CD4-positive, CD25-positive, alpha-beta regulatory T cell (primary cell): ENCODE data around the gene NFE2. TPM values are rescaled to one million over a fixed set of nuclear protein-coding genes. Genes with fewer than 3 reads are reported as not detected.
A peak's percentile ranks its signal among the peaks of the same experiment; 100 is the strongest.

Experiments used
- ATAC-seq, 2 donors: fragments of 150-1000 bp; cut with Tn5 transposase; one replicate each; pipeline ENCODE4 v1.10.0; 2021; ENCODE audit warnings: low read depth in 2 of 2, moderate number of reproducible peaks in 2 of 2, moderate library complexity in 1 of 2
- DNase-seq, 3 donors: peaks; one replicate each; pipeline versions ENCODE4 v3.0.0 to v3.0.0-alpha.2; 2012 to 2022; ENCODE audit warnings: mixed read lengths in 1 of 3
- H3K27ac ChIP-seq: one replicate; pipeline ENCODE4 v1.7.0; 2013; ENCODE audit warnings: mild to moderate bottlenecking, low read length; ENCODE audit not compliant: insufficient read depth, poor library complexity, severe bottlenecking
- H3K27me3 ChIP-seq: one replicate; pipeline ENCODE4 v1.7.0; 2013; ENCODE audit warnings: low read length; ENCODE audit not compliant: control insufficient read depth, insufficient read depth
- H3K36me3 ChIP-seq: one replicate; pipeline ENCODE4 v1.7.0; 2013; ENCODE audit warnings: mild to moderate bottlenecking, low read length, moderate library complexity; ENCODE audit not compliant: control insufficient read depth, insufficient read depth
- H3K4me1 ChIP-seq: 2 replicates; pipeline ENCODE4 v1.7.0; 2013; ENCODE audit warnings: mild to moderate bottlenecking, low read length; ENCODE audit not compliant: insufficient read depth, control insufficient read depth, poor library complexity, severe bottlenecking
- H3K4me3 ChIP-seq: one replicate; pipeline ENCODE4 v1.7.0; 2013; ENCODE audit warnings: low read depth, mild to moderate bottlenecking, low read length, moderate library complexity
- H3K9me3 ChIP-seq, 2 experiments: 1 replicate in 1 of 2; 2 replicates in 1 of 2; pipeline ENCODE4 v1.7.0; 2013; ENCODE audit warnings: low read length in 2 of 2, mild to moderate bottlenecking in 1 of 2, moderate library complexity in 1 of 2; ENCODE audit not compliant: control insufficient read depth in 2 of 2
- H3K27ac Mint-ChIP-seq, 3 donors: one replicate each; pipeline ENCODE4 v1.8.0; 2020 to 2022; ENCODE audit warnings: mild to moderate bottlenecking in 3 of 3, mixed read lengths in 3 of 3, moderate library complexity in 2 of 3
- H3K27me3 Mint-ChIP-seq: one replicate; pipeline ENCODE4 v1.8.0; 2022; ENCODE audit warnings: mild to moderate bottlenecking, mixed read lengths
- H3K36me3 Mint-ChIP-seq: one replicate; pipeline ENCODE4 v1.8.0; 2020; ENCODE audit warnings: mixed read lengths
- H3K4me1 Mint-ChIP-seq, 4 donors: one replicate each; pipeline ENCODE4 v1.8.0; 2020 to 2022; ENCODE audit warnings: mixed read lengths in 4 of 4, mild to moderate bottlenecking in 1 of 4
- H3K4me3 Mint-ChIP-seq, 4 donors: one replicate each; pipeline ENCODE4 v1.8.0; 2020 to 2022; ENCODE audit warnings: mild to moderate bottlenecking in 4 of 4, mixed read lengths in 4 of 4, moderate library complexity in 3 of 4
- H3K9me3 Mint-ChIP-seq, 7 donors: one replicate each; pipeline ENCODE4 v1.8.0; 2020 to 2022; ENCODE audit warnings: mixed read lengths in 7 of 7, mild to moderate bottlenecking in 3 of 7, moderate library complexity in 2 of 7
- polyA plus RNA-seq, 4 donors: library from polyadenylated mRNA; unstranded; fragments of 300-500 nt; fragmentation: Illumina TruSeq; gene quantifications; one replicate each; pipeline ENCODE4 v1.2.3, GENCODE V29; 2021
- total RNA-seq: library from RNA; stranded (reverse); gene quantifications from one replicate; pipeline ENCODE4 v1.2.3, GENCODE V29; 2022

Gene NFE2
- total and polyA plus RNA-seq, 5 donors from 2014 or later: 0.18 to 2.8 TPM; not detected in 3

GRCh38 chr12:54276368-54276767 lies 24.4 kb downstream of the NFE2 start:
- peak overlapping the region; percentile 26 for H3K27ac ChIP-seq
- peaks cover 34 to 51% (median 35%) of the 10 kb centered on the region in 4 donors for H3K4me1 Mint-ChIP-seq
- no peaks in the 10 kb centered on the region for H3K9me3 Mint-ChIP-seq
- ATAC-seq (no peak), DNase-seq (no peak)
- no peaks in the 10 kb centered on the region for H3K27me3 Mint-ChIP-seq
- H3K27ac Mint-ChIP-seq: peak overlapping the region in 2 of 3 donors; percentile 85 to 88
- peaks cover 43% of the 10 kb centered on the region for H3K4me1 ChIP-seq
- no peaks in the 10 kb centered on the region for H3K9me3 ChIP-seq
- peak overlapping the region; percentile 33 to 54 (median 51) for H3K4me3 Mint-ChIP-seq
- peak overlapping the region; percentile 46 for H3K4me3 ChIP-seq
- H3K36me3 Mint-ChIP-seq: peaks cover 9% of the 10 kb centered on the region
- H3K36me3 ChIP-seq: peaks cover 8% of the 10 kb centered on the region
- H3K27me3 ChIP-seq: no peaks in the 10 kb centered on the region

DNA sequence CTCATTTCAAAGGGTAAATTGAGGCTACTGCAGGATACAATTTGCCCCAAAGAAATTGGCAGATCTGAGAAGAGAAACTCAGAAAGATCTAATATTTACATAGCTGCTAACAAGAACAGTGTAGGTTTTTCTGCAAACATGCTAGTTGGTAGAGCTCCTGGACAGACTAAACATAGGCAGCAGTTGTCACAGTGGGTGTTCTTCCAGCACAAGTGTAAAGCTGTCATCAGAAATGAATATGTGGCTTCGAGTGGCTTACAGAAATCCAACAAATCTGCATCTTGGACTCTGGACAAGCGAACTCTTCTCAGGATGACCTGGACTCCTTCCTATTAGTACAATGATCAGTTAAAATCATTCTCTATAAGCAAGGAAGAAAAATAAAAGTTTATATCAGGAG lies 26.8 kb downstream of the NFE2 start:
- peak overlapping the region in 2 of 3 donors; percentile 29 to 42 for H3K27ac Mint-ChIP-seq
- ATAC-seq (no peak), DNase-seq (no peak)
- H3K27me3 Mint-ChIP-seq: no peaks in the 10 kb centered on the region
- no peaks in the 10 kb centered on the region for H3K27me3 ChIP-seq
- peaks cover 35 to 69% (median 44%) of the 10 kb centered on the region in 4 donors for H3K4me1 Mint-ChIP-seq
- H3K27ac ChIP-seq: no peak overlapping the region
- no peaks in the 10 kb centered on the region for H3K9me3 ChIP-seq
- peaks cover 6% of the 10 kb centered on the region for H3K36me3 Mint-ChIP-seq
- H3K36me3 ChIP-seq: peaks cover 7% of the 10 kb centered on the region
- H3K4me1 ChIP-seq: peaks cover 32% of the 10 kb centered on the region
- H3K9me3 Mint-ChIP-seq: no peaks in the 10 kb centered on the region
- H3K4me3 ChIP-seq: no peak overlapping the region
- peak overlapping the region in 1 of 4 donors; percentile 32 for H3K4me3 Mint-ChIP-seq

GRCh38 chr12:54272214-54272613 lies 28.6 kb downstream of the NFE2 start:
- no peaks in the 10 kb centered on the region for H3K27me3 ChIP-seq
- peak overlapping the region; percentile 28 for H3K27ac ChIP-seq
- Mint-ChIP-seq H3K36me3 (peaks cover 6% of the 10 kb centered on the region), H3K27me3 (no peaks in the 10 kb centered on the region), H3K4me1 (peaks cover 35 to 72% (median 44%) of the 10 kb centered on the region in 4 donors), H3K9me3 (no peaks in the 10 kb centered on the region), H3K27ac (peak overlapping the region; percentile 3 to 66 (median 45)), H3K4me3 (no peak overlapping the region)
- peaks cover 15% of the 10 kb centered on the region for H3K4me1 ChIP-seq
- DNase-seq (peak in 1 of 3 donors; percentile 34), ATAC-seq (no peak)
- H3K4me3 ChIP-seq: no peak overlapping the region
- peaks cover 7% of the 10 kb centered on the region for H3K36me3 ChIP-seq
- no peaks in the 10 kb centered on the region for H3K9me3 ChIP-seq

DNA sequence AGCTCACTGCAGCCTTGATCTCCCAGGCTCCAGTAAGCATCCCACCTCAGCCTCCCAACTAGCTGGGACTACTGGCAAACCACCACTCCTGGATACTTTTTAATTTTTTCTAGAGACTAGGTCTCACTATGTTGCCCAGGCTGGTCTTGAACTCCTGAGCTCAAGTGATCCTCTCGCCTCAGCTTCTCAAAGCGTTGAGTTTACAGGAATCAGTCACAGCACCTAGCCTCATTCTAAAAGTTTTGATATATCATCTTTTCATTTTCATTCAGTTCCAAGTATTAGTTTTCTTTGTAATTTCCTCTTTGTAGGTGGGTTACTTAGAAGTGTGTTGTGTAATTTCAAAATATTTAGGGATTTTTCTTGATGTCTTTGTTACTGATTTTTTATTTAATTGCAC lies 30.5 kb downstream of the NFE2 start:
- Histone ChIP-seq H3K4me1 (peaks cover 4% of the 10 kb centered on the region), H3K27me3 (no peaks in the 10 kb centered on the region), H3K27ac (no peak overlapping the region), H3K36me3 (peaks cover 7% of the 10 kb centered on the region), H3K9me3 (no peaks in the 10 kb centered on the region), H3K4me3 (no peak overlapping the region)
- no peak overlapping the region for H3K4me3 Mint-ChIP-seq
- H3K4me1 Mint-ChIP-seq: peaks cover 28 to 53% (median 34%) of the 10 kb centered on the region in 4 donors
- H3K9me3 Mint-ChIP-seq: no peaks in the 10 kb centered on the region
- H3K27ac Mint-ChIP-seq: peak overlapping the region in 1 of 3 donors; percentile 93
- DNase-seq: peak in 1 of 3 donors; percentile 51
- ATAC-seq: peak in 1 of 2 donors; percentile 31
- H3K36me3 Mint-ChIP-seq: peaks cover 12% of the 10 kb centered on the region
- no peaks in the 10 kb centered on the region for H3K27me3 Mint-ChIP-seq

- ATAC-seq (no peak), DNase-seq (no peak)
- peaks cover 15 to 28% (median 18%) of the 10 kb centered on the region in 4 donors for H3K4me1 Mint-ChIP-seq
- no peaks in the 10 kb centered on the region for H3K9me3 ChIP-seq
- H3K36me3 Mint-ChIP-seq: peaks cover 9% of the 10 kb centered on the region
- H3K36me3 ChIP-seq: no peaks in the 10 kb centered on the region
- H3K4me3 ChIP-seq: no peak overlapping the region
- H3K4me1 ChIP-seq: peaks cover 2% of the 10 kb centered on the region
- H3K27ac Mint-ChIP-seq: no peak overlapping the region
- H3K27me3 ChIP-seq: no peaks in the 10 kb centered on the region
- no peak overlapping the region for H3K27ac ChIP-seq
- no peaks in the 10 kb centered on the region for H3K9me3 Mint-ChIP-seq
- no peak overlapping the region for H3K4me3 Mint-ChIP-seq
- H3K27me3 Mint-ChIP-seq: no peaks in the 10 kb centered on the region
Measured at GRCh38 chr12:54266852-54267251, 34.0 kb downstream of the NFE2 start.

DNA sequence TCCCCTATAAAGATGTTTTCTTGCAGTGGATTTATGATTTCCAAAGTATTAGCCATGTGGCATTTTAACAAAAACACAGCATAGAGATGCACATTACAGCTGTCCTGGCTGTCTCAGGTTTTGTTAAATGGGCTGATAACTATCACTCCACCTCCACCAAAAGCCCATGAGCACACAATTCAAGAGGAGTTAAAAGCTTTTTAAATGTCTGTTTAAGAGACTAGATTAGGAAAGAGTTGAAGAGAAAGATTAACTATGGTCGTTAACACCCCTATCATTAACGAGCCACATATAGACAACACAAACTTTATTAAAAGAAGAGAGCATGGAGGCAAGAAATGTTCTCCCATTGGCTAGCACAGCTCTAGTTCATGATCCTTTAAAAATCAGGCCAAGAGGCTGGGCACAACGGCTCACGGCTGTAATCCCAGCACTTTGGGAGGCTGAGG lies 35.4 kb downstream of the NFE2 start:
- Mint-ChIP-seq H3K9me3 (no peaks in the 10 kb centered on the region), H3K27me3 (no peaks in the 10 kb centered on the region), H3K27ac (peak overlapping the region in 2 of 3 donors; percentile 36 to 40), H3K36me3 (peaks cover 9% of the 10 kb centered on the region), H3K4me3 (no peak overlapping the region), H3K4me1 (peaks cover 10 to 18% (median 15%) of the 10 kb centered on the region in 4 donors)
- H3K9me3 ChIP-seq: no peaks in the 10 kb centered on the region
- DNase-seq (no peak), ATAC-seq (no peak)
- H3K36me3 ChIP-seq: no peaks in the 10 kb centered on the region
- H3K4me3 ChIP-seq: no peak overlapping the region
- no peaks in the 10 kb centered on the region for H3K27me3 ChIP-seq
- no peak overlapping the region for H3K27ac ChIP-seq
- no peaks in the 10 kb centered on the region for H3K4me1 ChIP-seq

GRCh38 chr12:54262403-54262925 lies 38.4 kb downstream of the NFE2 start:
- Histone ChIP-seq H3K4me1 (peaks cover 18% of the 10 kb centered on the region), H3K27ac (no peak overlapping the region), H3K4me3 (no peak overlapping the region), H3K27me3 (no peaks in the 10 kb centered on the region), H3K36me3 (no peaks in the 10 kb centered on the region), H3K9me3 (no peaks in the 10 kb centered on the region)
- DNase-seq (no peak), ATAC-seq (no peak)
- Mint-ChIP-seq H3K4me1 (peaks cover 17 to 29% (median 20%) of the 10 kb centered on the region in 4 donors), H3K27me3 (no peaks in the 10 kb centered on the region), H3K27ac (no peak overlapping the region), H3K4me3 (no peak overlapping the region), H3K36me3 (peaks cover 9% of the 10 kb centered on the region), H3K9me3 (no peaks in the 10 kb centered on the region)

GRCh38 chr12:54261815-54262402 lies 38.9 kb downstream of the NFE2 start:
- H3K27ac Mint-ChIP-seq: peak overlapping the region; percentile 33 to 55 (median 53)
- peaks cover 7% of the 10 kb centered on the region for H3K36me3 Mint-ChIP-seq
- Histone ChIP-seq H3K27me3 (no peaks in the 10 kb centered on the region), H3K36me3 (peaks cover 4% of the 10 kb centered on the region), H3K4me1 (peaks cover 18% of the 10 kb centered on the region), H3K4me3 (no peak overlapping the region), H3K9me3 (no peaks in the 10 kb centered on the region), H3K27ac (no peak overlapping the region)
- H3K27me3 Mint-ChIP-seq: no peaks in the 10 kb centered on the region
- no peaks in the 10 kb centered on the region for H3K9me3 Mint-ChIP-seq
- no peak for ATAC-seq
- peaks cover 16 to 29% (median 19%) of the 10 kb centered on the region in 4 donors for H3K4me1 Mint-ChIP-seq
- H3K4me3 Mint-ChIP-seq: no peak overlapping the region
- DNase-seq: no peak
